Activated T-helper 17 cell treated with anti-CD3 and anti-CD28 coated beads, Interleukin-2, amount 50 U/mL, for 72 hours (primary cell): Measurements from ENCODE around the gene DAB2IP. TPM values are rescaled to one million over a fixed set of nuclear protein-coding genes. Genes with fewer than 3 reads are reported as not detected.

Experiments
- ATAC-seq: fragments of 150-1000 bp; cut with Tn5 transposase; replicated peaks from 2 replicates; pipeline ENCODE4 v1.10.0; 2021; ENCODE audit warnings: mild to moderate bottlenecking, moderate library complexity
- H3K27ac Mint-ChIP-seq: one replicate; pipeline ENCODE4 v1.8.0; 2022; ENCODE audit warnings: mixed read lengths
- H3K27me3 Mint-ChIP-seq: one replicate; pipeline ENCODE4 v1.8.0; 2022; ENCODE audit warnings: mixed read lengths
- H3K36me3 Mint-ChIP-seq: one replicate; pipeline ENCODE4 v1.8.0; 2022; ENCODE audit warnings: low read depth, mild to moderate bottlenecking, mixed read lengths
- H3K4me1 Mint-ChIP-seq: one replicate; pipeline ENCODE4 v1.8.0; 2022; ENCODE audit warnings: mixed read lengths
- H3K4me3 Mint-ChIP-seq: one replicate; pipeline ENCODE4 v1.8.0; 2022; ENCODE audit warnings: mild to moderate bottlenecking, mixed read lengths
- H3K9me3 Mint-ChIP-seq: one replicate; pipeline ENCODE4 v1.8.0; 2022; ENCODE audit warnings: mixed read lengths
- total RNA-seq, 2 donors: library from RNA; stranded (reverse); gene quantifications; one replicate each; pipeline ENCODE4 v1.2.3, GENCODE V29; 2022

Gene DAB2IP
- total RNA-seq, 2 donors from 2014 or later = 0.09 TPM; not detected in 1

DNA sequence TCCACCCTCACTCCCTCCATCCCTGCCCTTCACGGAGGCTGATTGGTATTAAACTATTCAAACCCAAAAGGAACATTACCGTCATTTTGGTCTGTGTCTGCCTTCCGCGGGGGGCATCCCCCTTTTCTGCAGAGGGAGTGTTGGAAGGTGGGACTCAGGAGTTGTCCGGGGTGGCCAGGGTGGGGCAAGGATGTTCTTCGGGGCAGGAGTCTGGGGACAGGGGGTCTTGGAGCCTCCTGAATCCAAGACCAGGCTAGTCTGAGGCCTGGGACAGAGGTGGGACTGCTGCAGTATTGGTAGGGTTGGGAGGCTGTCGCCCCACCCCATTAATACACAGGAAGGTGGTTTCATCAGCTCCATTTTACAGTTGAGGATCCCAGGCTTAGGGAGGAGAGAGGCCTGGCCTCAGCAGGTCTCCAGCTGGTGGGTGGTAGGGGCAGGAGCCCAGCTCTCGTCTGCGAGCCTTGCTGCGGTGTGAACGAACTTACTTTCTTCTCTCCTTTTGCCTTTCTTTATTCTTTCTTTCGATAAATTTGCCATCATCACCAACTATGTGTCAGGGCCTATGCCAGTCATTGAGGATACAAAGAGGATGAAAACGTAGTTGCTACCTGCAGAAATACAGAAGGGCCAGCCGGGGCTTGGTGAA, 33.8 kb downstream of the DAB2IP start:
- H3K27me3 Mint-ChIP-seq = peaks cover 19% of the 10 kb centered on the region
- no peak overlapping the region for H3K27ac Mint-ChIP-seq
- no peaks in the 10 kb centered on the region for H3K36me3 Mint-ChIP-seq
- H3K9me3 Mint-ChIP-seq = no peaks in the 10 kb centered on the region
- no peak overlapping the region for H3K4me3 Mint-ChIP-seq
- no peak for ATAC-seq
- H3K4me1 Mint-ChIP-seq = no peaks in the 10 kb centered on the region

DNA sequence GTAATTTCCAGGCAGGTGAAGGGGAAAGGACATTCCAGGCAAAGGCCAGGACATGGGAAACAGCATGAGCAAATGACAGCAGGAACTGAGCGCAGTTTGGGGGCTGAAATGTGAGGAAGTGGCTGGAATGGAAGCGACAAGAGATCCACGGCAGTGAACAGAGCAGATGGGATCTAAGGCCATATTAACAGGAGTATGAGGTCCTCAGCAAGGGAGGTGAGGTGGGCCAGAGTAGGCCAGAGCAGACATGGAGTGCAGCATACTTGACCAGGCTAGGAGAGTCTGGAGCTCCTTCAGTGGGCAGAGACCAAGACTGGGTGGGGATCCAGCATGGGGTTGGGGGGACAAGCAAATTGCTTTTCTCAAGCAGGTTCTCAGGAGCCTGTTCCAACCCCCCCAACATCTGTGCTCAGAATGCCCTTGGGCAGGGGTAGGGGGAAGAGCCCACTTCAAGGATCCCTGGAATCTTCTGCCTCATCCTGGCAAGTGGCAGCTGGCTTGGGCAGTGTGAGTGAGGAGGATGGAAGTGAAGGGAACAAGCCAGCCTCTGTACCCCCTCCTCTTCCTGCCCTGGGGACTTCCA, 34.5 kb downstream of the DAB2IP start:
- Mint-ChIP-seq H3K27me3 (peaks cover 19% of the 10 kb centered on the region), H3K36me3 (no peaks in the 10 kb centered on the region), H3K4me3 (no peak overlapping the region), H3K27ac (no peak overlapping the region), H3K9me3 (no peaks in the 10 kb centered on the region), H3K4me1 (no peaks in the 10 kb centered on the region)
- ATAC-seq = no peak

DNA sequence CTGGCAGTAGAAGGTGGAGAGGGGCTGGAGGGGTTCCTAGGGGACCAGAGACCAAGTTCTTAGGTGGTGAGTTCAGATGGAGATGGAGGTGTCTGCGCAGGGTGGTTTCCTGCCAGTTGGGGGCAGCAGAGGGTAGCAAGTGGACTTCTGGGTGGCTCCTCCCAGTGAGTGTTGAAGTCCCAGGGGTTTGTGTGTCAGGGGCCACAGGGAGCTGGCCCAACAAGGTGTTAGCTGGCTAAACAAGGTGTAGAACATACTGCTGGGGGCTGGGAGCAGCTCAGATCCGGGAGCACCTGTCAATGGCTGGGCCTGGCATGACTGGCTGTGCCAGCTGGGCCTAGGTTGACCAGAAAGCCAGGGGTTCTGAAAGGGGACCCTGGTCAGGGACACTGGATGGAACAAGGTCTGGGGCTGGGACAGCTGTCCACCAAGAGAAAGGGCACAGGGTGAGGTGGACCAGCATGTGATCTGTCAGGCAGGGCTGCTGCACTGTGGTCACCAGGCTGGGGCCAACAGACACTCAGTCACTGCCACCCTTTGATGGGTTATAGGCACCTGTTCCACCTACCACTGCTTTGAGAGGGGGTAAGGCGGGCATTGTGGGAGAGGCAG, 35.6 kb downstream of the DAB2IP start:
- Mint-ChIP-seq H3K4me1 (no peaks in the 10 kb centered on the region), H3K27ac (no peak overlapping the region), H3K4me3 (no peak overlapping the region), H3K36me3 (no peaks in the 10 kb centered on the region), H3K27me3 (peaks cover 16% of the 10 kb centered on the region), H3K9me3 (no peaks in the 10 kb centered on the region)
- peak; percentile 70 for ATAC-seq

DNA sequence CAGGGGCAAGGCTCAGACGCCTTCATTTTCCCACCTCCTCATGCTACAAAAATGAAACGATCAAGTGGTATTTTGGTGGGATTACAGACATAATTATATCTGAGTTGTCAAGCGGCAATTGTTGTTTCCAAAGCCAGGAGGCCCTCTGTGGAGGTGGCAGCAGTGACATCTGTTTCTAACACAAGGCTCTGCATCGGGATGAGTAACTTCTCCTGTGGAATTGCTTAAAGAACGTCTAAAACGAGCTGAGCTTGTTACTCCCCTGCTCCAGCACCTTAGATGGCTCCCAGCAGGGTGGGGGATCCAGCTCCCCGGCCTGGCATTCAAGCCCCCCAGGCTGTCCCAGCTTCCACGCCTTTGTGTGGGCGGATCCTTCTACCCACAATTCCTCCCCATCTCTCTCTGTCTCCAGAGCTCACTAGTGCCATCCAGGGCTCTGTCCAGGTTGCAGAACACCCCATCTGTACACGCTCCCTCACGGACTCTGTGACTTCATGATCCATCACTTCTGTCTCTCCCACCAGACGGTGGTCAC, 36.8 kb downstream of the DAB2IP start:
- no peaks in the 10 kb centered on the region for H3K36me3 Mint-ChIP-seq
- no peaks in the 10 kb centered on the region for H3K4me1 Mint-ChIP-seq
- ATAC-seq = no peak
- no peaks in the 10 kb centered on the region for H3K9me3 Mint-ChIP-seq
- H3K27me3 Mint-ChIP-seq = peaks cover 15% of the 10 kb centered on the region
- H3K4me3 Mint-ChIP-seq = no peak overlapping the region
- no peak overlapping the region for H3K27ac Mint-ChIP-seq

DNA sequence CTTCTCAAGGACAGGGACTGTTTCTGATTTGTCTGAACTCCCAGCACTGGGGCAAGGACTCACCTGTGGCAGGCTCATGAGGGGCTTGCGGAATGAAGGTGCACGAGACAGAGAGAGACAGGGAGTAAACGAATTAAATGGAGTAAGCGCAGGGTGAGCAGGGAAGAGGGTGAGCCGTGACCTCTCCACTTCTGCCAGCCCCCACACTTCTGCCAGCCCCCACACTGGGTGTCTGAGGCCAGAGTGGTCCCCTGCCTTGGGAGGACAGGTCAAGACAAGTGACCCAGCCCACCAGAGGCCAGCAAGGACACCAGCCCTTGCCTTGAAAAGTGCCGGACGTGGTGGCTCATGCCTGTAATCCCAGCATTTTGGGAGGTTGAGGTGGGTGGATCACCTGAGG, 37.2 kb downstream of the DAB2IP start:
- Mint-ChIP-seq H3K27ac (no peak overlapping the region), H3K9me3 (no peaks in the 10 kb centered on the region), H3K4me1 (no peaks in the 10 kb centered on the region), H3K36me3 (no peaks in the 10 kb centered on the region), H3K27me3 (peaks cover 10% of the 10 kb centered on the region), H3K4me3 (no peak overlapping the region)
- ATAC-seq = no peak

DNA sequence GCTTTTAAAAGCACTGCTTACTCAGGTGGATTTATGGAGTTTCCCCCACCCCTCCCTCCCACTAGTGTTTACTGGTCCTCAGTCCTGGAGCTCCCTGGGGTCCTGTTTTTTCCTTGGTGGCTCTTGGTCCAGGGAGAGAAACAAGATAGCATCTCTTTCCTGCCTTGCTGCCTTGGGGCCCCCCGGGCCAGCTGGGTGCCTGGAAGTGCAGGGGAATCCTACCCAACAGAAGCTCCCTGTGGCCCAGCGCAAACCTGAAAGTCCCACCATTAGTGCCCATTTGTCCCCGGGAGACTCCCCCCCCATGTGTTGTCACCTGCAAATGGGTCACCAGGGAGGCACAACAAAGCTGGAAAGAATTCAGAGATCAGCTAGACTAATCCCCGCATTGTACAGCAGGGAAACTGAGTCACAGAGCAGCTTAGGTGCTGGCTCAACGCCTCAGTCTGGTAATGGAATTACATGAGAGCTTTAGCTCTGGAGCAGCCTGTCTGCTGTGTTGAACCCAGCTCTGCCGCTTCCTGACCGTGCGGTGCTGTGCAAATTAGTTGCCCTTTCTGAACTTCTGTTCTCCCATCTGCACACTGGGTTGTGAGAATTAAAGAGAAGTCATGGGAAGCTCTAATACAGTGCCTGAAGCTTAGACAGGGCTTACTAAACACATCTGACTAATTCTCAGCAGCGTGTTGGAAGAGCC, 38.2 kb downstream of the DAB2IP start:
- H3K9me3 Mint-ChIP-seq = no peaks in the 10 kb centered on the region
- no peaks in the 10 kb centered on the region for H3K4me1 Mint-ChIP-seq
- H3K27ac Mint-ChIP-seq = no peak overlapping the region
- H3K4me3 Mint-ChIP-seq = no peak overlapping the region
- ATAC-seq = no peak
- H3K27me3 Mint-ChIP-seq = peaks cover 9% of the 10 kb centered on the region
- no peaks in the 10 kb centered on the region for H3K36me3 Mint-ChIP-seq

DNA sequence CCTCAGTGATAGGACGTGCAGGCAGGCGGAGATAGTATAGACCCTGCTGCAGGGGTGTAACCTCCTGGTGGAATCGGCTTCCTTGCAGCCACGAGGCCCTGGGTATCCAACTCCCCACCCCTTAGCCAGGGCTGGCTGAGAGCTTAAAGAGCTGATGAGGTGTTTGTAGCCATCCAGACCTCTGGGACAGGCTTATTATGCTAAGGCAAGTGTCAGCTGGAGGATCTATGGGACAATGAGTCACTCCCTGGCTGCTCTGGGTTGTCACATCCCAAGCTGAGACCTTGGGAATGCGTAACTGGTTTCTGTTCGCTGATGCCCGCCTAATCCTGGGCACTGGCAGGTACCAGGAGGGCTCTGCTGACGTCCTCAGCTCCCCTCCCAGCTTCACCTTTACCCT, 38.9 kb downstream of the DAB2IP start:
- Mint-ChIP-seq H3K27ac (no peak overlapping the region), H3K9me3 (no peaks in the 10 kb centered on the region), H3K4me3 (no peak overlapping the region), H3K27me3 (peaks cover 9% of the 10 kb centered on the region), H3K4me1 (no peaks in the 10 kb centered on the region), H3K36me3 (no peaks in the 10 kb centered on the region)
- no peak for ATAC-seq

DNA sequence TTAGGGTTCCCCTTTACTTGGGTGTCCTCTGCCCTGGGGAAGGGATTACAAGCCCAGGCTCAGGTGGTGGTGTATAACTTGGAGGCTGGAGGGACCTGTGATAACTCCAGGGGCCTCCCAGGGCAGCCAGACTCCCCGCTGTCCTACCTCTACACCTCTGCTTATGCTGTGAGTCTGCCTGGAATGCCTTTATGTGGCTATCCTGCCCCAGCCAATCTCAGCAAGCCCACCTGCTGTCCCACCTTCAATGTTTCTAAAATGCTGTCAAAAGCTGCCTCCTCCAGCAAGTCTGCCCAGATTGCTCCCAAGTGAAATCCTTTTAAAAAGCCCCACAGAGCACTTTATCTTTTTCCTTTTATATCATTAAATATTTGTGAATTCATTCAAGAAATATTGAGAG, 39.3 kb downstream of the DAB2IP start:
- Mint-ChIP-seq H3K36me3 (no peaks in the 10 kb centered on the region), H3K27me3 (peaks cover 6% of the 10 kb centered on the region), H3K4me1 (no peaks in the 10 kb centered on the region), H3K4me3 (no peak overlapping the region), H3K9me3 (no peaks in the 10 kb centered on the region), H3K27ac (no peak overlapping the region)
- no peak for ATAC-seq

DNA sequence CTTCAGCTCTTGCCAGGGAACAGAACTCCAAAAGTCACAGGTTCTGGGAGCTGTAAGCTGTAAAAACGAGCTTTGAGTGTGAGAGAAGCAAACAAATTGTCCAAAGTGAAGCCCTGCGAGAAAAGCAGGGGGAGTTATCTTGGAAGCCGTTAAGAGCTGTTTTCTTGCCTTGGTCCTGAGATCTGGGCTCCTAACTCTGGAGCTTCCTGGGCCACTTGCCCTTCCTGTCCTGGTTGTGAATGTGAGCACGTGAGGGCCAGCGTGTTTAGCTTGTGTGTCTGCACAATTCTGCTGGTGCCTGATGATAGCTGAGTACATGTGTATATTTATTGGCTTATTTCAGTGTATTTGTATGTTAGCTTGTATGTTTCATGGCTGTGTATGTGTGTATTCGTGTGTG, 40.5 kb downstream of the DAB2IP start:
- no peak for ATAC-seq

DNA sequence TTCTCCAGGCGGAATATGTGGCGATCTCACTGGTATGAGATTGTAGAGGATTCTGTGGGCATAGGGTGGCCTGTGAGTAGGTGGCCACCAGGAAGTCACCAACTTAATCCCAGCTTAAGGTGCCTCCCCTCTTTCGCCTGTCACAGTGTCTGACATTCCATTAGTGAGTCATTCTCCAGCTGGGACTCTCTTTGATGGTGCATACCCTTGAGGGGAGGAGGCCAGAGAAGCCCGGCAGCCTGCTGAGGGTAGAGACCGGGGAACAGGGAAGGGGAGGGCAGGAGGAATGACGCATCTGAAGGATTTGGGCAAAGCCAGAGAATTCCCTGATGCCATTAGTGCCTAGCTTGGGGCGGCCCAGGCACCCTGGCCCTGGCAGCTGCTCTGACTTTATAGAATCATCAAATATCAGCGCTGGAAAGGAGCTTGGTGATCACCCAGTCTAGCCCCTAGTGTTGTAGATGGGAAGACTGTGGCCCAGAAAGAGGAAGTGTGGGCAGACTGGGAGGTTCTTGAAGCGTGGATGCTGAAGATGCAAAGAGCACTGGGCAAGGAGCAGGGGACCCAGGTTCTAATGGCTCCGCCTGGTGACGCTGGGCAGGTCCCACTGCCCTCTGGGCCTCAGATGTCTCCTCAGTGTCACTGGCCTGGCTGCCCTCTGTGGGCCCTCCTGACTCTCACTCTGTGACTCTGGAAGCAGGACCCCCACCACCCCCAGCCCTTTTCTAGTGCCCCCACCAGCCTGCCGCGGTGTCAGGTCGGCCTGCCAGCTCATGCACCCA, 41.4 kb downstream of the DAB2IP start:
- Mint-ChIP-seq H3K36me3 (no peaks in the 10 kb centered on the region), H3K9me3 (no peaks in the 10 kb centered on the region), H3K27ac (no peak overlapping the region), H3K4me1 (no peaks in the 10 kb centered on the region), H3K27me3 (peaks cover 13% of the 10 kb centered on the region), H3K4me3 (no peak overlapping the region)
- ATAC-seq = no peak

More for the DNA sequence above, 40.5 kb downstream of the DAB2IP start:
- Mint-ChIP-seq H3K27me3 (peaks cover 6% of the 10 kb centered on the region), H3K27ac (no peak overlapping the region), H3K4me3 (no peak overlapping the region), H3K4me1 (no peaks in the 10 kb centered on the region), H3K36me3 (no peaks in the 10 kb centered on the region), H3K9me3 (no peaks in the 10 kb centered on the region)

DNA sequence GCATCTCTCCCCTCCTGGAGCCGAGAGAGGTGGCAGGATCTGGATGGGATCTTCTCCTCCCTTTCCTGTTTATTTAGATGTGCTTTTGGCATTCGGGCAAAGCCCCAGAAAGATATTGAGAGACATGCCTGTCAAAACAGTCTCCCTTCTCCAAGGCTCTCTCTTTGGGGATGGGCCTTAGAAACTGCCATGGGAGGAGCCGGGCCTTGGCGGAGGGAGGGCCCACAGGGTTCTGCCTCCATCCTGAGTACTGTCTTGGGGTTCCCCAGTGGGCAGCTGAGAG, 41.9 kb downstream of the DAB2IP start:
- peaks cover 18% of the 10 kb centered on the region for H3K27me3 Mint-ChIP-seq
- H3K27ac Mint-ChIP-seq = no peak overlapping the region
- no peaks in the 10 kb centered on the region for H3K4me1 Mint-ChIP-seq
- ATAC-seq = no peak
- H3K9me3 Mint-ChIP-seq = no peaks in the 10 kb centered on the region
- no peaks in the 10 kb centered on the region for H3K36me3 Mint-ChIP-seq
- no peak overlapping the region for H3K4me3 Mint-ChIP-seq

DNA sequence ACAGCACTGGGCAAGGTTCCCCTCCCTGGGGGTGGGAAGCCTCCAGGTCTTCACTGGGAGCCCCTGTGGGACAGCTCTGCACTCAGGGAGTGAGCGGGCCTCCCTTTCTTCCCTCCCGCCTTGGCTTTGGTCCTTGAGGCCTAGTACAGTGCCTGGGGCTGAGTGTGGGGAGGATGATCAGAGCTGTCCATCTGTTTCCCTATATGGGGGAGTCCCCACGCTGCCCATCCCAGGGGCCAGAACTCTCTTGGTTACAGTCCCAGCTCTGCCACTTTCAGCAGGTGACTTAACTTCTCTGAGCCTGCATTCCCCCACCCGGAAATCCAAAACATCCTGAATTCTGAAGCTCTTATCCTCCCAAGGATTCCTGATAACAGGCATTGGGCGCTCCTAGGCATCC, 42.6 kb downstream of the DAB2IP start:
- H3K4me1 Mint-ChIP-seq = no peaks in the 10 kb centered on the region
- no peaks in the 10 kb centered on the region for H3K9me3 Mint-ChIP-seq
- ATAC-seq = no peak
- peaks cover 18% of the 10 kb centered on the region for H3K27me3 Mint-ChIP-seq
- H3K27ac Mint-ChIP-seq = no peak overlapping the region
- no peak overlapping the region for H3K4me3 Mint-ChIP-seq
- no peaks in the 10 kb centered on the region for H3K36me3 Mint-ChIP-seq

DNA sequence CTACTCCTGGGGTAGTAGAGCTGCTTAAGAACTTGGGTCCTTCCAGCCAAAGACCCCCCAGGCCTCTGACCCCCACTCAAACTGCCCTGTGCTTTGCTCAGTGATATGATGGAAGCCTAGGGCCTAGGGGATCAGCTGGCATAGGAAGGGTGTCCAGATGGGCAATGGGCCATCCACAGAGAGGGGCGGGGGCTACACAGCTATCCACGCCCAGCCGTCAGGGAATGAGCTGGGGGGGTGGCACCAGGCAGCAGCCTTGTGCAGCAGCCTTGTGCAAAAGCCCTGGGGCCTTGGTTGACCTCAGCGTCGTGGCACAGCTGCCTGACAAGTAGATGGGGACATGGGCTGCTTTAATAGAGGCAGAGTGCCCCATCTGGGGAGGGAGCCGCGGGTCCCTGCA, 43.2 kb downstream of the DAB2IP start:
- H3K4me3 Mint-ChIP-seq = no peak overlapping the region
- no peaks in the 10 kb centered on the region for H3K4me1 Mint-ChIP-seq
- peaks cover 18% of the 10 kb centered on the region for H3K27me3 Mint-ChIP-seq
- no peaks in the 10 kb centered on the region for H3K36me3 Mint-ChIP-seq
- H3K9me3 Mint-ChIP-seq = no peaks in the 10 kb centered on the region
- H3K27ac Mint-ChIP-seq = no peak overlapping the region
- ATAC-seq = no peak

DNA sequence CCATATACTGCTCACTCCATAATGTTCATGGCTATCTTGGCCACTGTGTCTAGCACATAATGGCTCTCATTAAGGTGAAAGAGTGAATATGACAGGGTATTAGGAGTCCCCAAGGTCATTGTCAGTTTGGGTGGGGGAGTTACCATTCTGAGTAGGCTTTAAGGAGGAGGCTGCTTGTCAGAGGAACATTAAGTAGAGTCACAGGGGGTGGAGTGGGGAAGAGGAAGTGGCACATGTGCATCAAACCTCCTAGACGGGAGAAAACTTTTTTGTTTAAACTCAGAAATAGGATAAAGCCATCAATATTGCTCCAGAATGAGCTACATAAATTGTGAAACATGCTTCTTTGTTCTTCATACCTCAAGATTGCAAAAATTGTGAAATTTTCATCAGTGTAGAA, 45.5 kb downstream of the DAB2IP start:
- Mint-ChIP-seq H3K9me3 (no peaks in the 10 kb centered on the region), H3K27ac (no peak overlapping the region), H3K4me3 (no peak overlapping the region), H3K36me3 (no peaks in the 10 kb centered on the region), H3K27me3 (peaks cover 18% of the 10 kb centered on the region), H3K4me1 (no peaks in the 10 kb centered on the region)
- no peak for ATAC-seq
